Adrenal gland (tissue), 12 donors: Measurements from ENCODE around the gene MLANA. TPM values are rescaled to one million over a fixed set of nuclear protein-coding genes. Genes with fewer than 3 reads are reported as not detected.

Experiments
- DNase-seq, 7 donors: peaks; one replicate each; pipeline ENCODE4 v3.0.0-alpha.2; 2019 to 2020
- H3K27ac ChIP-seq, 5 donors: fragments of 200-600 bp; sonication (generic) in 4 of 5; 1 replicate in 3 of 5; 2 replicates in 2 of 5; pipeline versions ENCODE4 v1.5.1 to v1.8.0; 2016 to 2020; ENCODE audit warnings: mild to moderate bottlenecking in 1 of 5
- H3K27me3 ChIP-seq: fragments of 200-600 bp; 2 replicates; pipeline ENCODE4 v1.8.0; 2021
- H3K36me3 ChIP-seq, 2 donors: fragments of 200-600 bp; replicated peaks in 1 of 2; 1 replicate in 1 of 2; 2 replicates in 1 of 2; pipeline versions ENCODE4 v1.5.1 to v1.8.0; 2018 to 2022
- H3K4me1 ChIP-seq, 2 donors: fragments of 200-600 bp; replicated peaks in 1 of 2; 1 replicate in 1 of 2; 2 replicates in 1 of 2; pipeline versions ENCODE4 v1.5.1 to v1.8.0; 2018 to 2021
- H3K4me3 ChIP-seq, 4 donors: fragments of 200-600 bp; sonication (generic) in 3 of 4; one replicate each; pipeline ENCODE4 v1.5.1; 2016 to 2018
- H3K9me3 ChIP-seq, 3 donors: fragments of 200-600 bp; sonication (generic) in 1 of 3; replicated peaks in 1 of 3; 1 replicate in 2 of 3; 2 replicates in 1 of 3; pipeline versions ENCODE4 v1.5.1 to v1.8.0; 2016 to 2021
- POLR2A ChIP-seq, 2 donors: fragments of 450-650 bp; IDR thresholded peaks; one replicate each; pipeline ENCODE4 v1.6.1; 2017; ENCODE audit warnings: antibody characterized with exemption in 2 of 2, mild to moderate bottlenecking in 2 of 2, moderate library complexity in 1 of 2
- WGBS, 4 donors: extraction: QIAGEN DNeasy Blood & Tissue Kit in 2 of 4; methylation state at CpG; one replicate each; pipeline versions ENCODE4 v1.1.5 to v1.1.7; 2013 to 2017; 5-methylcytosine and 5-hydroxymethylcytosine counted together
- intact Hi-C, 2 donors: fragments of 100-400 bp; cut with DNase I; formaldehyde crosslinking; loops; one replicate each; pipeline versions ENCODE4 v1.14.1 to v1.15.0; 2022 to 2023
- polyA plus RNA-seq, 3 donors: library from polyadenylated mRNA; stranded (reverse); fragments of 200-250 nt in 2 of 3; fragments of 350-450 nt in 1 of 3; fragmentation: Illumina TruSeq in 1 of 3; extraction: RNeasy Lipid Tissue Mini Kit (QIAGEN cat#74804) in 1 of 3; gene quantifications; one replicate each; pipeline ENCODE4 v1.2.3, GENCODE V29; 2013 to 2014
- total RNA-seq, 9 donors: library from RNA; depleted of rRNA in 4 of 9; stranded (reverse); fragments of >200 nt in 4 of 9; fragments of 120-200 nt in 1 of 9; fragmentation: NEBNext Ultra II Directional in 1 of 9; extraction: Animal tissue kit (Norgen Biotek cat#: 25700) in 1 of 9; gene quantifications; one replicate each; pipeline versions ENCODE4 v1.1.0 to v1.2.4, GENCODE V29; 2013 to 2023
- TF ChIP-seq, protein P1 (sequence below), 6 experiments: fragments of 450-650 bp in 4 of 6; fragments of 200-600 bp in 2 of 6; sonication (generic) in 1 of 6; IDR thresholded peaks; 1 replicate in 5 of 6; 2 replicates in 1 of 6; pipeline versions ENCODE4 v1.5.1 to v1.8.0; 2016 to 2021; ENCODE audit warnings: antibody characterized with exemption in 6 of 6, mild to moderate bottlenecking in 2 of 6, moderate library complexity in 1 of 6
- donor health status: healthy with polysubstance abuse.
- donor health status: Bipolar disorder and iron deficiency.
- donor health status: DM: yes; HTN: yes; CAD: no.
- donor health status: DM: no; HTN: no; CAD: no.
- donor health status: DM: no; HTN: no; CAD: no.
- donor health status: DM: yes; HTN: yes; CAD: no.

The MLANA gene
- total and polyA plus RNA-seq, 12 donors = not detected

DNA sequence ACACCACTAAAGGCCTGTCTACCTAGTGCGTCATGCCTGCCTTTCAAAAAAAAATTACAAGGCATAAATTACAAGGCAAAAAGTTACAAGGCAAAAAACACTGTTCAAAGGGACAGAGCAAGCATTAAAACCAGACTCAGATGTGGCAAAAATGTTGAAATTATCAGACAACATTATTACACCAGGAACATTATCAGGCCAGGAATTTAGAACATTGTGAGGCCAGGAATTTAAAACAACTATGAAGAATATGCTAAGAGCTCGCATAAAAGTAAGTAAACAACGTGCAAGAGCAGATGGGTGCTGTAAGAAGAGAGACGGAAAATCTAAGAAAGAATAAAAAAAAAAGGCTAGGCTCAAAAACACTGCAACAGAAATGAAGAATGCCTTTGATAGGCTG lies 18.2 kb upstream of the MLANA start:
- 64 to 79% (median 70%) methylated on average over 4 of the region's 4 CpGs for WGBS, 4 donors
- peak overlapping the region in 2 of 5 donors; percentile 6 to 57 for H3K27ac ChIP-seq
- H3K4me1 ChIP-seq = no peaks in the 10 kb centered on the region
- H3K4me3 ChIP-seq = no peak overlapping the region
- intact Hi-C loops = no loop called here
- H3K27me3 ChIP-seq = no peaks in the 10 kb centered on the region
- TF ChIP-seq POLR2A (IDR thresholded peaks at IDR 0.05) = no peak
- TF ChIP-seq, protein P1, sequence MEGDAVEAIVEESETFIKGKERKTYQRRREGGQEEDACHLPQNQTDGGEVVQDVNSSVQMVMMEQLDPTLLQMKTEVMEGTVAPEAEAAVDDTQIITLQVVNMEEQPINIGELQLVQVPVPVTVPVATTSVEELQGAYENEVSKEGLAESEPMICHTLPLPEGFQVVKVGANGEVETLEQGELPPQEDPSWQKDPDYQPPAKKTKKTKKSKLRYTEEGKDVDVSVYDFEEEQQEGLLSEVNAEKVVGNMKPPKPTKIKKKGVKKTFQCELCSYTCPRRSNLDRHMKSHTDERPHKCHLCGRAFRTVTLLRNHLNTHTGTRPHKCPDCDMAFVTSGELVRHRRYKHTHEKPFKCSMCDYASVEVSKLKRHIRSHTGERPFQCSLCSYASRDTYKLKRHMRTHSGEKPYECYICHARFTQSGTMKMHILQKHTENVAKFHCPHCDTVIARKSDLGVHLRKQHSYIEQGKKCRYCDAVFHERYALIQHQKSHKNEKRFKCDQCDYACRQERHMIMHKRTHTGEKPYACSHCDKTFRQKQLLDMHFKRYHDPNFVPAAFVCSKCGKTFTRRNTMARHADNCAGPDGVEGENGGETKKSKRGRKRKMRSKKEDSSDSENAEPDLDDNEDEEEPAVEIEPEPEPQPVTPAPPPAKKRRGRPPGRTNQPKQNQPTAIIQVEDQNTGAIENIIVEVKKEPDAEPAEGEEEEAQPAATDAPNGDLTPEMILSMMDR (IDR thresholded peaks at IDR 0.05) = no peak
- no peak for DNase-seq
- no peaks in the 10 kb centered on the region for H3K9me3 ChIP-seq
- no peaks in the 10 kb centered on the region for H3K36me3 ChIP-seq

DNA sequence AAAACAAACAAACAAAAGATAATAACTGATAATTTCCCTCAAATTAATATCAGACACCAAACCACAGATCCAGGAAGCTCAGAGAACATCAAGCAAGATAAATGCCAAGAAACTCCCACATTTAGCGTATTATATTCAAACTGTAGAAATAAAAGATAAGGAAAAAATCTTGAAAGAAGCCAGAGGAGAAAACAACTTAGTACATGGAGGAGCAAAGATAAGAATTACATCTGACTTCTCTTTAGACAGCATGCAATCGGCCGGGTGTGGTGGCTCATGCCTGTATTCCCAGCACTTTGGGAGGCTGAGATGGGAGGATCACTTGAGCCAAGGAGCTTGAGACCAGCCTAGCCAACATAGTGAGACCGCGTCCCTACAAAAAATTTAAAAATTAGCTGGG lies 17.2 kb upstream of the MLANA start:
- 85 to 88% (median 87%) methylated on average over 5 of the region's 5 CpGs for WGBS, 4 donors
- H3K27me3 ChIP-seq = no peaks in the 10 kb centered on the region
- H3K36me3 ChIP-seq = no peaks in the 10 kb centered on the region
- H3K4me3 ChIP-seq = no peak overlapping the region
- no peak for DNase-seq
- no peaks in the 10 kb centered on the region for H3K4me1 ChIP-seq
- H3K9me3 ChIP-seq = no peaks in the 10 kb centered on the region
- no peak overlapping the region for H3K27ac ChIP-seq
- intact Hi-C loops = no loop called here
- no peak for TF ChIP-seq POLR2A (IDR thresholded peaks at IDR 0.05)
- TF ChIP-seq, protein P1 (IDR thresholded peaks at IDR 0.05) = no peak

DNA sequence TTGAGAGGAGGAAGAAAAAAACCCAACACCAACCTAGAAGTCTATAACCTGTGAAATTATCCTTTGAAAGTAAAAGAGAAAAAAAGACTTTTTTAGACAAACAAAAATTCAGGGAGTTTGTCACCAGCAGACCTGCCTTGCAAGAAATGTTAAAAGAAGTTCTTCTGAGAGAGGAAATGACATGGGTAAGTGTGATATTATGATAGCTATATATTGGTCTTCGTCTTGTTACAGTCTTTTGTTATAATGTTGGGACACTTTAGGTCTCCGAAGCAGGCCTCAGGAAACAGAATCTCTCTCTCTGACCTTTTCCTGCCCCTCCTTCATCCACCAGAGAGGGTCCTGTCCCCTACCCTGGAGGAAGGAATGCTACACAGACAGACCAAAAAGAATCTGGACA lies 16.6 kb upstream of the MLANA start:
- Histone ChIP-seq H3K9me3 (no peaks in the 10 kb centered on the region), H3K4me3 (no peak overlapping the region), H3K36me3 (no peaks in the 10 kb centered on the region), H3K27me3 (no peaks in the 10 kb centered on the region), H3K4me1 (no peaks in the 10 kb centered on the region), H3K27ac (no peak overlapping the region)
- TF ChIP-seq, protein P1 (IDR thresholded peaks at IDR 0.05) = no peak
- TF ChIP-seq POLR2A (IDR thresholded peaks at IDR 0.05) = no peak
- intact Hi-C loops = no loop called here
- DNase-seq = no peak
- WGBS, 4 donors = 84 to 96% (median 90%) methylated on average over 2 of the region's 2 CpGs

DNA sequence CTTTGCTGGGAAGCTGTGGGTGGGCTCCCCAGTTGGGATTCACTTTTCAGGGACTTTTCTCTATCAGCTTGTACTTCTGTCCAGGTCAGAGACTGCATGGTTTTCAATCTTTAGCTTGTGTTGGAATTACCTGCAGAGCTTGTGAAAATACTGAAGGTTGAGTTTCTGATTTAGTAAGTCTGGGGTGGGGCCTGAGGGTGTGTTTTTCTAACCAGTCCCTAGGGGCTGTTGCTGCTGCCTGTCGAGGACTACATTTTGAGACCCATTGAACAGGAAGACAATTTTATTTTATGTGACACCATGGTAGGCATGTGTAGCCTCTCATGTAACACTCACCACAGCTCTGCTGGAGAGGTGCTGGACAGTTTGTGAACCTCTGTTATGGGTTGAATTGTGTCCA lies 14.7 kb upstream of the MLANA start:
- DNase-seq = no peak
- 60 to 95% (median 73%) methylated on average over 1 of the region's 1 CpG for WGBS, 4 donors
- intact Hi-C loops = no loop called here
- no peaks in the 10 kb centered on the region for H3K27me3 ChIP-seq
- no peak overlapping the region for H3K27ac ChIP-seq
- no peaks in the 10 kb centered on the region for H3K9me3 ChIP-seq
- no peaks in the 10 kb centered on the region for H3K36me3 ChIP-seq
- H3K4me3 ChIP-seq = no peak overlapping the region
- peaks cover 0 to 4% of the 10 kb centered on the region in 2 donors for H3K4me1 ChIP-seq
- TF ChIP-seq POLR2A (IDR thresholded peaks at IDR 0.05) = no peak
- TF ChIP-seq, protein P1 (IDR thresholded peaks at IDR 0.05) = no peak
